ENCODE measurements around the gene PRKACB.

PRKACB gene

DNA sequence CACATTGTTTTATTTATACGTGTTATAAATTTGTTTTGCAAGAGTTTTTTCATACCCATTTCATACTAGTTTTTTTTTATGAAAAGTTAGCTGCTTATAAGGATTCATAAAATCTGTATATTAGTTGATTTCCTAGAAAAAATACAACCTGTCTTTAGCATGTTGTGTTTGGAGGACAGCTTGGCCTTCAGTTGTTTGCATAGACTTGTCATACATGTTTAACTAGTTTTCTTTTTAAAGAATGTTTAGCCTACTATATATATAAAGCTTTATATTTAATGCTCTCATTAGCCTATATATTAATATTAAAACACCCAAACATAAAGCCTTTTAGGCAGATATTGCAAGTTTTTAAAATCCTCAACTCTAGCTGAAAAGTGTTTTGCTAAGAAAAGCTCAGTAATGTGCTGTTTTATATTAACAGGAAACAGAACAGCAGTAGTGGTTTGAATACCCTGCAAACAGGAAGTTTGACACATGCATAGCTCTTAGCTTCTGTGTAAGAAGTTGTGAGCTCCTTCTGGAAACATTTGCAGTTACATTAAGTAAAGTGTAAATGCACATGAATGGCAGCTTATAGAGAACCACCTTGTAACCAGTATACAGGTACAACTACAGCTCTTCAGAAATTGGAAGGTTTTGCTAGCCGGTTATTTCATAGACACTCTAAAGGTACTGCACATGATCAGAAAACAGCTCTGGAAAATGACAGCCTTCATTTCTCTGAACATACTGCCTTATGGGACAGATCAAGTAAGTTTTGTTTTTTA is at the start of gene PRKACB:
Gene PRKACB, plus strand, starts transcription at position 476 of the 770 bp plus-strand sequence. Its CDS starts 91 bp downstream, at position 567.
- Histone ChIP-seq H3K4me3 (ENCODE audit: low read depth, low read length) (peak within 1 kb of the TSS; percentile 11), H3K27ac (no peak within 1 kb of the TSS), H3K4me1 (no peaks in the 10 kb centered on the region), H3K79me2 (no peaks in the 10 kb centered on the region), H3K9ac (no peak within 1 kb of the TSS), H3K4me2 (ENCODE audit: low read length) (no peak within 1 kb of the TSS), H2AFZ (no peak within 1 kb of the TSS), H3K9me3 (ENCODE audit: control insufficient read depth, low read length) (no peaks in the 10 kb centered on the region), H3K27me3 (ENCODE audit: control insufficient read depth, insufficient read depth, low read length) (no peaks in the 10 kb centered on the region), H3K36me3 (ENCODE audit: control insufficient read depth, insufficient read depth, low read length) (no peaks in the 10 kb centered on the region)
- TF ChIP-seq, protein P1, sequence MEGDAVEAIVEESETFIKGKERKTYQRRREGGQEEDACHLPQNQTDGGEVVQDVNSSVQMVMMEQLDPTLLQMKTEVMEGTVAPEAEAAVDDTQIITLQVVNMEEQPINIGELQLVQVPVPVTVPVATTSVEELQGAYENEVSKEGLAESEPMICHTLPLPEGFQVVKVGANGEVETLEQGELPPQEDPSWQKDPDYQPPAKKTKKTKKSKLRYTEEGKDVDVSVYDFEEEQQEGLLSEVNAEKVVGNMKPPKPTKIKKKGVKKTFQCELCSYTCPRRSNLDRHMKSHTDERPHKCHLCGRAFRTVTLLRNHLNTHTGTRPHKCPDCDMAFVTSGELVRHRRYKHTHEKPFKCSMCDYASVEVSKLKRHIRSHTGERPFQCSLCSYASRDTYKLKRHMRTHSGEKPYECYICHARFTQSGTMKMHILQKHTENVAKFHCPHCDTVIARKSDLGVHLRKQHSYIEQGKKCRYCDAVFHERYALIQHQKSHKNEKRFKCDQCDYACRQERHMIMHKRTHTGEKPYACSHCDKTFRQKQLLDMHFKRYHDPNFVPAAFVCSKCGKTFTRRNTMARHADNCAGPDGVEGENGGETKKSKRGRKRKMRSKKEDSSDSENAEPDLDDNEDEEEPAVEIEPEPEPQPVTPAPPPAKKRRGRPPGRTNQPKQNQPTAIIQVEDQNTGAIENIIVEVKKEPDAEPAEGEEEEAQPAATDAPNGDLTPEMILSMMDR (IDR thresholded peaks at IDR 0.05): no peak

DNA sequence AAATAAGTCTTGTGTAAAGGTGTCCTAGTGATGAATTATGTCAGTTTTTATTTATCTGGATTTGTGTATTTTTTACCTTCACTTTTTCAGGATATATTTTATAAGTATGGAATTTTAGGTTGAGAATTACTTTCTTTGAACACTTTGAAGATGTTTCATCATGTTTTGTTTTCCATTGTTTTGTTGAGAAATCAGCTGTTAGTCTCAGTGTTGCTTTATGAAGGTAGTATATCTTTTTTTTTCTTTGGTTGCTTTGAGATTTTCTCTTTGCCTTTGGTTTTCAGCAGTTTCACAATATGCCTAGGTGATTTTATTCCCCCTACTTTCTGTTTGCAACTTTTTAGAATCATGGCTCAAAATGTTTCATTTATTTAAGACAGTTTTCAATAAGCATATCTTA is 48.8 kb upstream of the PRKACB start:
- Histone ChIP-seq H3K27me3 (ENCODE audit: control insufficient read depth, insufficient read depth, low read length) (no peaks in the 10 kb centered on the region), H3K27ac (no peak overlapping the region), H3K9me3 (ENCODE audit: control insufficient read depth, low read length) (no peaks in the 10 kb centered on the region), H3K4me2 (ENCODE audit: low read length) (no peak overlapping the region), H3K9ac (no peak overlapping the region), H2AFZ (no peak overlapping the region), H3K79me2 (no peaks in the 10 kb centered on the region), H3K36me3 (ENCODE audit: control insufficient read depth, insufficient read depth, low read length) (no peaks in the 10 kb centered on the region), H3K4me3 (ENCODE audit: low read depth, low read length) (no peak overlapping the region), H3K4me1 (no peaks in the 10 kb centered on the region)
- TF ChIP-seq, protein P1 (IDR thresholded peaks at IDR 0.05): no peak

DNA sequence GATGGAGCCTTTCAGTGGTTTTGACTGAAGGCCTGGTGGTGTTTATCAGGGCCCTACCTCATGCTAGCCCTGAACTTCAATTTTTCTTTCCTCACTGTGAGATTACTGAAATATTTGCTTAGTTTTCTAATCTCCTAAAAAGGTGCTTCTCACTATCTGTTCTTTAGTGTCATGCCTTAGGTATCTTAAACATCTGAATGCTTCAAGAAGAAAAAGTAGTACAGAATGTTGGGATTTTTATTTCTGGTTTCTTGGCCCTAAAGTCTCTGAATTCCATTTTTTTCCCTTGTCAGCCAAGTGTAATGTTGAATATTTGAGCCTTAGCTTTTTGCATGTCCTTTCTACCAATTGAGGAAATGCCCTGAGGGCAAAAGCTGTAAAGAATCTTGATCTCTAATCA is 47.9 kb upstream of the PRKACB start:
- Histone ChIP-seq H3K79me2 (no peaks in the 10 kb centered on the region), H3K27me3 (ENCODE audit: control insufficient read depth, insufficient read depth, low read length) (no peaks in the 10 kb centered on the region), H3K27ac (no peak overlapping the region), H3K4me3 (ENCODE audit: low read depth, low read length) (no peak overlapping the region), H3K9me3 (ENCODE audit: control insufficient read depth, low read length) (no peaks in the 10 kb centered on the region), H2AFZ (no peak overlapping the region), H3K9ac (no peak overlapping the region), H3K4me2 (ENCODE audit: low read length) (no peak overlapping the region), H3K4me1 (no peaks in the 10 kb centered on the region), H3K36me3 (ENCODE audit: control insufficient read depth, insufficient read depth, low read length) (no peaks in the 10 kb centered on the region)
- TF ChIP-seq, protein P1 (IDR thresholded peaks at IDR 0.05): no peak

DNA sequence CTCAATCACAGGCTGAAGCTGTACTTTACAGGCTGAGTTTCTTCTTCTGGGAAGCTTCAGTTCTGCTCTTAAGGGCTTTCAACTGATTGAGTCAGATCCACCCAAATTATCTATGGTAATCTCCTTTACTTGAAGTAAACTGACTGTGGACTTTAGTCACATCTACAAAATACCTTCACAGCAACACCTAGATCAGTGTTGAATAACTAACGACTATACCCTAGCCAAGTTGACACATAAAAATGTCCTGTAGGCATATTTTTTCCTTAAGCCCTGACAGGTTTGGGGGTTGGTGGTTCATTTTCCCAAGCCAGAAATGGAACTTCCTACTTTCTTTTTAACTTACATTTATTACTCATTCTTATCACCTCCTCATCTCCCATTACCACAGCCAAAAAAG is 42.9 kb upstream of the PRKACB start:
- Histone ChIP-seq H3K4me3 (ENCODE audit: low read depth, low read length) (no peak overlapping the region), H2AFZ (no peak overlapping the region), H3K27me3 (ENCODE audit: control insufficient read depth, insufficient read depth, low read length) (no peaks in the 10 kb centered on the region), H3K9me3 (ENCODE audit: control insufficient read depth, low read length) (no peaks in the 10 kb centered on the region), H3K9ac (no peak overlapping the region), H3K27ac (no peak overlapping the region), H3K4me1 (no peaks in the 10 kb centered on the region), H3K36me3 (ENCODE audit: control insufficient read depth, insufficient read depth, low read length) (no peaks in the 10 kb centered on the region), H3K4me2 (ENCODE audit: low read length) (no peak overlapping the region), H3K79me2 (no peaks in the 10 kb centered on the region)
- TF ChIP-seq, protein P1 (IDR thresholded peaks at IDR 0.05): no peak

Data from parathyroid adenoma (tissue), 2 donors.